HepG2 (cell line): ENCODE data around the gene SPPL3. TPM values are rescaled to one million over a fixed set of nuclear protein-coding genes. Genes with fewer than 3 reads are reported as not detected.

Experiments used
- ISX ChIP-seq: sonication (generic); formaldehyde crosslinking; conservative IDR thresholded peaks from 2 replicates; pipeline ENCODE4 v1.5.0; 2020; ENCODE audit warnings: missing genetic modification reagents
- RORA ChIP-seq: sonication (generic); formaldehyde crosslinking; IDR thresholded peaks from 2 replicates; pipeline ENCODE4 v1.5.0; 2020; ENCODE audit warnings: mild to moderate bottlenecking, missing genetic modification reagents, moderate library complexity
- SAP130 ChIP-seq: IDR thresholded peaks from 2 replicates; pipeline ENCODE4 v1.6.1; 2016; ENCODE audit warnings: low read depth
- SP1 ChIP-seq, 2 experiments: fragments of 450-650 bp in 1 of 2; sonication (generic) in 1 of 2; formaldehyde crosslinking in 1 of 2; IDR thresholded peaks; 2 replicates each; pipeline versions ENCODE4 v1.4.0 to v1.6.1; 2016 to 2020; ENCODE audit warnings: missing genetic modification reagents in 1 of 2
- TOE1 ChIP-seq: sonication (generic); formaldehyde crosslinking; IDR thresholded peaks from 2 replicates; pipeline ENCODE4 v1.4.0; 2020; ENCODE audit warnings: mild to moderate bottlenecking, missing genetic modification reagents
- ZNF263 ChIP-seq: sonication (generic); formaldehyde crosslinking; IDR thresholded peaks from 2 replicates; pipeline ENCODE4 v1.4.0; 2020; ENCODE audit warnings: missing genetic modification reagents
- polyA plus RNA-seq, 8 experiments: library from polyadenylated mRNA; depleted of rRNA in 3 of 8; stranded (reverse) in 7 of 8; unstranded in 1 of 8; fragments of >200 nt; fragmentation: Illumina TruSeq in 4 of 8; extraction: Trizol in 4 of 8; gene quantifications; 2 replicates each; pipeline versions ENCODE4 v1.2.1 to v1.2.3, GENCODE V29; 2011 to 2016; ENCODE audit warnings: low read depth in 4 of 8, missing spikeins in 1 of 8, mixed read lengths in 1 of 8; ENCODE audit not compliant: insufficient read depth in 1 of 8
- total RNA-seq, 5 experiments: library from RNA; depleted of rRNA; stranded (reverse); fragments of >200 nt; fragmentation: Illumina TruSeq; extraction: Trizol; gene quantifications; 2 replicates each; pipeline ENCODE4 v1.2.3, GENCODE V29; 2016; ENCODE audit warnings: low read depth in 1 of 5
- TF ChIP-seq, protein P1 (sequence below): sonication (generic); formaldehyde crosslinking; IDR thresholded peaks from 2 replicates; pipeline ENCODE4 v1.5.0; 2020; ENCODE audit warnings: mild to moderate bottlenecking, missing genetic modification reagents
- TF ChIP-seq, protein P2 (sequence below): sonication (generic); formaldehyde crosslinking; IDR thresholded peaks from 2 replicates; pipeline ENCODE4 v1.4.0; 2020; ENCODE audit warnings: missing genetic modification reagents, low read depth, mild to moderate bottlenecking, borderline replicate concordance
- TF ChIP-seq, protein P3 (sequence below): IDR thresholded peaks from 2 replicates; pipeline ENCODE4 v1.6.1; 2016; ENCODE audit warnings: control low read depth
- TF ChIP-seq, protein P4 (sequence below): sonication (generic); formaldehyde crosslinking; IDR thresholded peaks from 2 replicates; pipeline ENCODE4 v1.8.0; 2022; ENCODE audit warnings: mild to moderate bottlenecking, missing genetic modification reagents, moderate library complexity

Gene SPPL3
- total and polyA plus RNA-seq, 2 of the 13 experiments (the other 11 are each of a cell fraction or from before 2014, with no cell fraction given), result 8.9 to 9.1 TPM

DNA sequence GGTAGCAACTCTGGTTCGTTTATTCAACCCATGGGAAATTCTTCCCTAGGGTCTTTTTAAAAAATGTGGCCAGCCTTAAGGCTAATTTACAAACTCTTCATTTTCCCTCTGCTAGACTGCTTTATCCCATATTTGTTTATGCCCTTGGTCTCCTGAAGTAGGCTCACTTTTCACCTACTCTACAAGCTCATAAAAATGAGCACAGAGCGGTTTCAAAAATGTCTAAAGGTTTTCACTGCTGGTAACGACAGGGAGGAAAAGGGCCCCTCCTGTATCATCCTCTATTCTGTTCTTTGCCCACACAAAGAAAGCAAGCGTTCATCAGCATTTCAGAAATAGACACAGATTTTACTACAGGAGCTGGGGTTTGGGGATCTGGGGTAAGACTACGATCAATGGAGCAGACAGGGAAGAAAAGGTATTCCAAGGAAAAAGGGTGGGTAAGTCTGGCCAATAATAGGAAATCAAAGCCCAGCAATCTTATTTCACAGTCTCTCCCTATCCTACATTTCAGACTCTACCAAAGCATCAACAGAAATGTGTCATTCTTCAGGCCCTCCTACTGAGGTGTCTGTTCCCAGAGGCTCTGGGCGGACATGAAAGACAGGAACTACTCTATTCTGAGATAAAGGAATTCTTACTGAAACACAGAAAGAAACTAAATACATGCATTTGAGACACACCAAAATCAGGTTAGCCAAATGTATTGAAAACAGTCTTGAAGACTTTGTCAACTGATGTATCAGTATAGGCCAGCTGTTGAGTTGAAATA, 86.4 kb downstream of the SPPL3 start (continued):
- TF ChIP-seq SAP130 (CRISPR knock-in tag) (no peak), ISX (no peak), SP1 (IDR thresholded peaks at IDR 0.05) (no peak), SP1 (CRISPR knock-in tag; IDR thresholded peaks at IDR 0.05) (no peak), RORA (CRISPR knock-in tag) (no peak), ZNF263 (CRISPR knock-in tag) (no peak), TOE1 (CRISPR knock-in tag) (no peak)
- TF ChIP-seq, protein P1, sequence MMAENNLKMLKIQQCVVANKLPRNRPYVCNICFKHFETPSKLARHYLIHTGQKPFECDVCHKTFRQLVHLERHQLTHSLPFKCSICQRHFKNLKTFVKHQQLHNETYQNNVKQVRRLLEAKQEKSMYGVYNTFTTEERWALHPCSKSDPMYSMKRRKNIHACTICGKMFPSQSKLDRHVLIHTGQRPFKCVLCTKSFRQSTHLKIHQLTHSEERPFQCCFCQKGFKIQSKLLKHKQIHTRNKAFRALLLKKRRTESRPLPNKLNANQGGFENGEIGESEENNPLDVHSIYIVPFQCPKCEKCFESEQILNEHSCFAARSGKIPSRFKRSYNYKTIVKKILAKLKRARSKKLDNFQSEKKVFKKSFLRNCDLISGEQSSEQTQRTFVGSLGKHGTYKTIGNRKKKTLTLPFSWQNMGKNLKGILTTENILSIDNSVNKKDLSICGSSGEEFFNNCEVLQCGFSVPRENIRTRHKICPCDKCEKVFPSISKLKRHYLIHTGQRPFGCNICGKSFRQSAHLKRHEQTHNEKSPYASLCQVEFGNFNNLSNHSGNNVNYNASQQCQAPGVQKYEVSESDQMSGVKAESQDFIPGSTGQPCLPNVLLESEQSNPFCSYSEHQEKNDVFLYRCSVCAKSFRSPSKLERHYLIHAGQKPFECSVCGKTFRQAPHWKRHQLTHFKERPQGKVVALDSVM, result no peak
- TF ChIP-seq, protein P2, sequence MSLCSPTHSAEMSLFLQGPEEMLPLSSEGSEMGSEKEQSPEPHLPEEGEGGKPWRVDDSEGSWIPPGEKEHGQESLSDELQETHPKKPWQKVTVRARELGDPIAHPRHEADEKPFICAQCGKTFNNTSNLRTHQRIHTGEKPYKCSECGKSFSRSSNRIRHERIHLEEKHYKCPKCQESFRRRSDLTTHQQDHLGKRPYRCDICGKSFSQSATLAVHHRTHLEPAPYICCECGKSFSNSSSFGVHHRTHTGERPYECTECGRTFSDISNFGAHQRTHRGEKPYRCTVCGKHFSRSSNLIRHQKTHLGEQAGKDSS (CRISPR knock-in tag), result no peak
- TF ChIP-seq, protein P3, sequence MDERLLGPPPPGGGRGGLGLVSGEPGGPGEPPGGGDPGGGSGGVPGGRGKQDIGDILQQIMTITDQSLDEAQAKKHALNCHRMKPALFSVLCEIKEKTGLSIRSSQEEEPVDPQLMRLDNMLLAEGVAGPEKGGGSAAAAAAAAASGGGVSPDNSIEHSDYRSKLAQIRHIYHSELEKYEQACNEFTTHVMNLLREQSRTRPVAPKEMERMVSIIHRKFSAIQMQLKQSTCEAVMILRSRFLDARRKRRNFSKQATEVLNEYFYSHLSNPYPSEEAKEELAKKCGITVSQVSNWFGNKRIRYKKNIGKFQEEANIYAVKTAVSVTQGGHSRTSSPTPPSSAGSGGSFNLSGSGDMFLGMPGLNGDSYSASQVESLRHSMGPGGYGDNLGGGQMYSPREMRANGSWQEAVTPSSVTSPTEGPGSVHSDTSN (CRISPR knock-in tag), result no peak
- TF ChIP-seq, protein P4, sequence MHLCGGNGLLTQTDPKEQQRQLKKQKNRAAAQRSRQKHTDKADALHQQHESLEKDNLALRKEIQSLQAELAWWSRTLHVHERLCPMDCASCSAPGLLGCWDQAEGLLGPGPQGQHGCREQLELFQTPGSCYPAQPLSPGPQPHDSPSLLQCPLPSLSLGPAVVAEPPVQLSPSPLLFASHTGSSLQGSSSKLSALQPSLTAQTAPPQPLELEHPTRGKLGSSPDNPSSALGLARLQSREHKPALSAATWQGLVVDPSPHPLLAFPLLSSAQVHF, result no peak
